Stimulated activated naive CD8-positive, alpha-beta T cell treated with anti-CD3 and anti-CD28 coated beads, Interleukin-15, Interleukin-2, amounts not matched to agents 100 ng/mL and 50 ng/mL, for 24 hours (primary cell): ENCODE data around the gene MAGI1.
"Not testable (repeated sequence)": the region's sequence is repeated elsewhere in the genome, so short reads cannot be mapped to it uniquely, and the experiment has no call there.

ENCODE experiments used
- H3K27ac Mint-ChIP-seq: one replicate; pipeline ENCODE4 v1.8.0; 2021; ENCODE audit warnings: mild to moderate bottlenecking, mixed read lengths
- H3K27me3 Mint-ChIP-seq: one replicate; pipeline ENCODE4 v1.8.0; 2021; ENCODE audit warnings: mixed read lengths
- H3K36me3 Mint-ChIP-seq: one replicate; pipeline ENCODE4 v1.8.0; 2021; ENCODE audit warnings: low read depth, mixed read lengths
- H3K4me1 Mint-ChIP-seq: one replicate; pipeline ENCODE4 v1.8.0; 2021; ENCODE audit warnings: low read depth, mixed read lengths
- H3K4me3 Mint-ChIP-seq: one replicate; pipeline ENCODE4 v1.8.0; 2021; ENCODE audit warnings: mild to moderate bottlenecking, mixed read lengths
- H3K9me3 Mint-ChIP-seq: one replicate; pipeline ENCODE4 v1.8.0; 2021; ENCODE audit warnings: mixed read lengths

MAGI1 gene

DNA sequence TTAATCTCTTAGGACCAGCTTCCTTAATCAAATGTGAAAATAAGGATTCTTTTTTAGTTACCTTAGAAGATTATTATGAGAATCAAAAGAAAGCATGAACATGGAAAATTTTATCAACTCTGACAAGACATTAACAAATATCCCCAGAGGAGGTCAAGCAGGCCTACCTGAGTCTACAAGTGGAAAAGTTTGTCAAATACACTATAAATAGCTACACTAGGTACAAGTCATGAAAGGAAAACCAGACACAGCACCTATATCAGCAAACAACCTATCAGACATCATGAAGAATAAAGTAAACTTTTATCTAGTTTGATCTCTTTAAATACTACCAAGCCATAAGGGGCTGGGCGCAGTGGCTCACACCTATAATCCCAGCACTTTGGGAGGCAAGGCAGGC is 126.1 kb downstream of the MAGI1 start:
- H3K36me3 Mint-ChIP-seq = no peaks in the 10 kb centered on the region
- H3K27me3 Mint-ChIP-seq = no peaks in the 10 kb centered on the region
- H3K27ac Mint-ChIP-seq = no peak overlapping the region
- no peak overlapping the region for H3K4me3 Mint-ChIP-seq
- H3K9me3 Mint-ChIP-seq = peaks cover 7% of the 10 kb centered on the region
- H3K4me1 Mint-ChIP-seq = no peaks in the 10 kb centered on the region

DNA sequence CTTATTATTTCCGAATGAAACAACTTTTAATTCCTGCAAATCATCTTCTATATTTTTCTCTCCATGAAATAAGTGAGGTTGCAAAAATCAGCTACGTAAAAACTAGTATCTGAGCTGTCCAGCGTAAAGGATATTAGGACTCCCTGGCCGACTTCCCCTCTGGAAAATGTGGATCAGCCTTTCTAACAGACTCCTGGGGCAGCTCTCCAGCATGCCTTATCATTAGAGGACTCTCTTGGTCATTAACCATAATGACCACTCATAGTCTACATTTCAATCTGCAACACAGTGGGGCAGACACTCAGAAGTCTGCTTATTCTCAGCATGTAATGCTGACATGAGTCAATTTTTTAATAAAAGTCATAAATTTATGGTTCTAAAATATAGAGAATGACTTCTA is 130.1 kb downstream of the MAGI1 start:
- H3K27me3 Mint-ChIP-seq = no peaks in the 10 kb centered on the region
- no peaks in the 10 kb centered on the region for H3K36me3 Mint-ChIP-seq
- H3K4me1 Mint-ChIP-seq = no peaks in the 10 kb centered on the region

DNA sequence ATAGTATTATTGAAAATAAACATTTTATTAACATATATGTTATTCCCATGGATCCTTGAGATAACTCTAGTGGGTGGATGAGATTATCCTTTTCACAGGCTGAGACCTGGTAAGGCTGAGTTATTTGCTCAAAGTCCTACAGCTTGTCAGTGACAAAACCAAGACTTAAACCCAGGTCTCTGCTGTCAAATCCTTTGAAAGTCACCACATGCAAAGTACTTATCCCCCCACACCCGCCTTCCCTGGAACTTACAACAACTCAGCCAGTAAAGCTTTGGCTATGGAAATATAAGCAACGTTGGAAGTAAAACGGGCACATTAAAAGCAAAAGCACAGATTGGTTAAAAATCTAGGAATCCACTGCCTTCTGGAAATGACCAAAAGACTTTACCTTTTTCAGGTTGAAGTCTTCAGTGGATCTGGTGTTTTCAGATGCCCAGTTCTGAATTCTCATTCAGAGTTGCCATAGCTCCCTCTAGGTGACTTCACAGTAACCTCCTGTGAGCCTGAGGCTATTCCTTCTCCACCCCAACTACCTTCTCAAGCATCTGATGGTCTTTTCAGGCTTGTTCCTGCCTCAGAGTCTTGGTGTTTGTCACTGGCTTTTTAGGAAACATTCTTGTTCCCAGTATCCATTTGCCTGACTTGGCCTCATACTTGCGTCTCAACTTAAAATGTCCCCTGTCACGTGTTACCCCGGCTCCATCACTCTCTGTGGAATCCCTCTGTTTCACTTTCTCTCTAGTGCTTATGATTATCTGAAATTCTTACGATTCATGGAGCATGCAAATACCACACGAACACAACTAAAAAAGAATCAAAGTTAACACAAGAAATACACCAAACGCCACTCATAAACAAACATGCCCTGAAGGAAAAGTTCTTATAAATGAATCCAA is 131.2 kb downstream of the MAGI1 start:
- H3K36me3 Mint-ChIP-seq = no peaks in the 10 kb centered on the region
- no peak overlapping the region for H3K27ac Mint-ChIP-seq
- H3K27me3 Mint-ChIP-seq = no peaks in the 10 kb centered on the region
- H3K4me3 Mint-ChIP-seq = no peak overlapping the region
- no peaks in the 10 kb centered on the region for H3K9me3 Mint-ChIP-seq
- H3K4me1 Mint-ChIP-seq = no peaks in the 10 kb centered on the region

More for the DNA sequence above, 130.1 kb downstream of the MAGI1 start:
- Mint-ChIP-seq H3K27ac (no peak overlapping the region), H3K9me3 (no peaks in the 10 kb centered on the region), H3K4me3 (no peak overlapping the region)

DNA sequence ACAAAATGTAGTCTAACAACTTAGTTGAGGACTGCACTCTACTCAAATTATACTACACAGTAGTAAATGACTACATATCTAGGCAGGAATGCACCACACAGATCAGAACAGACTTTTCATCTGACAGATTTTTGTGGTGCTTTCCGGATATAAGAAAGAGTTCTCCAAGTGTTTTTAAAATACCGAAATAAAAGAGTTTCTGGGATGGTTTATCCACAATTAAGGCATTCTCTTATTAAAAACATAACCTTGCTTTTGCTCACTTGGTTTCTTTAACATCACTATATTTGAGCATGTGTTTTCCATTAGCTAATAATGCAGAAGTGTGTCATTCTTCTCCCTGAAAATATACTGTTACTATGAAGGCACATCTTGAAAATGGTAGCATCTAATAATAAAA is 132.9 kb downstream of the MAGI1 start:
- Mint-ChIP-seq H3K9me3 (peaks cover 4% of the 10 kb centered on the region), H3K36me3 (no peaks in the 10 kb centered on the region), H3K4me1 (no peaks in the 10 kb centered on the region), H3K27me3 (no peaks in the 10 kb centered on the region), H3K4me3 (no peak overlapping the region), H3K27ac (no peak overlapping the region)

DNA sequence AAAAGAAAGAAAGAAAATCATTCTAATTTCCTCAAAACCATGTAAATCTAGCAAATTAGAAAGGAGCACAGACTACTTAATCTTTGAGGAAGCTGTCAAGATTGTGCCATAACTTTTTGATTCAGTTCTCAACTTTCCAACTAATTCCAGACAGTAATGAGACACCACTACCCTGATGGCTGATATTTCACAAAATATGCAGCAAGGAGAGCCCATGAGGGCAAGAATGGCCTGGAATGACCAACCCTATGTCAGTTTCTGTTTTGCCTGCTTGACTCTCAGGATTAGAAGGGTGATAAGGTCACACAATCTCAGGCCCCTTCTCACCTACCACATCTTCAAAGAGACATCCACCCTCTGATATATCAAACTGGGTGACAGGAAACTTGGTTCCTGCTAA is 134.7 kb downstream of the MAGI1 start:
- H3K27me3 Mint-ChIP-seq = no peaks in the 10 kb centered on the region

DNA sequence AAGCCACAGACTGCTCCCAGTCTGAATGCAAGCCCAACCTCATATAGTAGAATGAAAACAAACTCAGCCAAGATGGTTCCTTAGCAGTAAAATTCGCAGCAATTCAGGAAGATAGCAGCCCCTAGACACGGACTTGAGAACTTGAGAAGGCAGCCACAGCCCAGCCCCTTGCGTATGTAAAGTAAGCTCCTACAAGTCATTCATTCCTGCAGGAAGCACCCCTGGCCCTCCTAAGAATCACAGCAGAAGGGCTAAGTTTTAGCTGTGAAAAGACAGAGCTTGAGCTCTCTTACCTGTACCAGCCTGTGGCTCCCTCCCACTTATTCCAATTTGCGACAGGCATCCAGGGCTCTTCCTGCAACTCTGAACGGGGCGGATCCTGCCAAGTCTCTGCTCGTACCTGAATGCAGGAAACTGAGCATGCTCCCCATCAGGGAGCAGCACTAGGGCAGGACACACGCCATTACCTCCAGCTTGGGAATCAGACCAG is 136.4 kb downstream of the MAGI1 start:
- H3K4me1 Mint-ChIP-seq = no peaks in the 10 kb centered on the region
- no peak overlapping the region for H3K4me3 Mint-ChIP-seq
- no peaks in the 10 kb centered on the region for H3K27me3 Mint-ChIP-seq
- H3K27ac Mint-ChIP-seq = no peak overlapping the region
- H3K9me3 Mint-ChIP-seq = peaks cover 4% of the 10 kb centered on the region
- no peaks in the 10 kb centered on the region for H3K36me3 Mint-ChIP-seq

More for the DNA sequence above, 134.7 kb downstream of the MAGI1 start:
- Mint-ChIP-seq H3K36me3 (no peaks in the 10 kb centered on the region), H3K4me1 (no peaks in the 10 kb centered on the region), H3K4me3 (no peak overlapping the region), H3K27ac (no peak overlapping the region), H3K9me3 (peaks cover 4% of the 10 kb centered on the region)

DNA sequence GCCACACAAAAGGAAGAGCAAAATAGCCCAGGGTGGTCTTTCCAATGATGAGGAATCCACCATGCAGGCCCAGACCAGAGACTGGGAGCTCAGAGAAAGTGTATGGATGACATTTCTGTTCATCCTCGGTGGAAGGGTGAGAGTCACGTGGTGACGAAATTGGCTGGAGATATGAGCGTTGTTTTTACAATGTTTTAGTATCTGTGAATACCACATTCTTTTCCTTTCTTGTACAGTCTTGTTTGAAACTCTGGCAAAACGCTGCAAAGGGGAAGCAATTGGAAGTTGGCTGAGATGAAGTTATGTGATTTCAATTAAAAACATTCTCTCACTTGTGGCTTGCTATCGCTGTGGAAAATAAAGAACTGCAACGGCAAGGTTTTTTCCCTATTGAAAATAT is 137.5 kb downstream of the MAGI1 start:
- Mint-ChIP-seq H3K36me3 (no peaks in the 10 kb centered on the region), H3K9me3 (peaks cover 4% of the 10 kb centered on the region), H3K27ac (no peak overlapping the region), H3K27me3 (no peaks in the 10 kb centered on the region), H3K4me3 (no peak overlapping the region), H3K4me1 (no peaks in the 10 kb centered on the region)

DNA sequence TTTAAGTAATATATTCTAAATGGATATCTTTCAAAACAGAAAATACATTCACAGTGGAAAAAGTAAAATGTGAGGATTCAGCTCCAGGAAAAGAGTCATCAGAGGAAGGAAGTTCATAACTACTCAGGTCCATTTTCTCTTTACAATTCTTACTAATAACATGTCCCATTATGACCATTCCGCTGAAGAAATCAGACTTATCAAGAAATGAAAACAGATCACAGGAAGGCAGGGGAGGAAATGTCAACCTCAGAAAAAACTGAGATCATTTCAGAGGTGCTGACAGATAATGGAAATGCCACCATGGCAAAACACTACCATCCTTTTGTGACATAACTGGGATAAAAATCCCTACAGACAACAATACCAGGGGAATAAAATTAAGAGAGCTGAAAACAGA is 139.5 kb downstream of the MAGI1 start:
- Mint-ChIP-seq H3K36me3 (no peaks in the 10 kb centered on the region), H3K9me3 (peaks cover 8% of the 10 kb centered on the region), H3K4me1 (no peaks in the 10 kb centered on the region), H3K27me3 (no peaks in the 10 kb centered on the region), H3K4me3 (no peak overlapping the region), H3K27ac (no peak overlapping the region)

DNA sequence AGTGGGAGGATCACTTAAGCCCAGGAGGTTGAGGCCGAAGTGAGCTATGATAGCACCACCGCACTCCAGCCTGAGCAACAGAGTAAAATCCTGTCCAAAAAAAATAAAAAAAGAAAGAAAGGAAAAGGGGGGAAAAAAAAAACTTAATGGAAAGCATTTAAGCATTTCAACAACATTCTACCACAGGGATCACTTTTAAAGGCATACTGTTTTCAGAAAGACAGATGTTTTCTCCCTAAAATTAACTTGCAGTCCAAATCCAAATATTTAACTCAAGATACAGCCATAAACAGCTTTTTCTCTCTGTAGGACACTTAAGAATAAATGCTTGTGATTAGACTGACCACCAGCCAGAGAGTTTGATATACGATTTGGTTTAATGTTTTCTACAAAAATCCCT is 141.0 kb downstream of the MAGI1 start:
- H3K4me1 Mint-ChIP-seq = no peaks in the 10 kb centered on the region
- peaks cover 8% of the 10 kb centered on the region for H3K9me3 Mint-ChIP-seq
- no peak overlapping the region for H3K27ac Mint-ChIP-seq
- no peaks in the 10 kb centered on the region for H3K27me3 Mint-ChIP-seq
- H3K4me3 Mint-ChIP-seq = no peak overlapping the region
- H3K36me3 Mint-ChIP-seq = no peaks in the 10 kb centered on the region

DNA sequence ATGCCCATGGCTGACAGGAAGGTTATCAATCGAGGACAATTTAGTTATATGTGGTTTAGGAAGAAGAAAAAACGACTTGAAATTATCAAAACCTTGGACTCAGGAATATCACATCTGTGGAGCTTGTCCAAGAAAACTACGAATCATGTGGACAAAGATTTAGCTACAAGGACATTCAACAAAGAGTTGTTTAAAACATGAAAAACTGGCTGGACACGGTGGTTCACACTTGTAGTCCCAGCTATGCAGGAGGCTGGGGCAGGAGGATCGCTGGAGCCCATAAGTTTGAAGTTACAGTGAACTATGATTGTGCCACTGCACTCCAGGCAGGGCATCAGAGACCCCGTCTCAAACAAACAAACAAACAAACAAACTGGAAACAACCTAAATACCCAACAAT is 142.4 kb downstream of the MAGI1 start:
- H3K27ac Mint-ChIP-seq = no peak overlapping the region
- peaks cover 8% of the 10 kb centered on the region for H3K9me3 Mint-ChIP-seq
- no peaks in the 10 kb centered on the region for H3K36me3 Mint-ChIP-seq
- no peaks in the 10 kb centered on the region for H3K27me3 Mint-ChIP-seq
- H3K4me3 Mint-ChIP-seq = no peak overlapping the region
- no peaks in the 10 kb centered on the region for H3K4me1 Mint-ChIP-seq

DNA sequence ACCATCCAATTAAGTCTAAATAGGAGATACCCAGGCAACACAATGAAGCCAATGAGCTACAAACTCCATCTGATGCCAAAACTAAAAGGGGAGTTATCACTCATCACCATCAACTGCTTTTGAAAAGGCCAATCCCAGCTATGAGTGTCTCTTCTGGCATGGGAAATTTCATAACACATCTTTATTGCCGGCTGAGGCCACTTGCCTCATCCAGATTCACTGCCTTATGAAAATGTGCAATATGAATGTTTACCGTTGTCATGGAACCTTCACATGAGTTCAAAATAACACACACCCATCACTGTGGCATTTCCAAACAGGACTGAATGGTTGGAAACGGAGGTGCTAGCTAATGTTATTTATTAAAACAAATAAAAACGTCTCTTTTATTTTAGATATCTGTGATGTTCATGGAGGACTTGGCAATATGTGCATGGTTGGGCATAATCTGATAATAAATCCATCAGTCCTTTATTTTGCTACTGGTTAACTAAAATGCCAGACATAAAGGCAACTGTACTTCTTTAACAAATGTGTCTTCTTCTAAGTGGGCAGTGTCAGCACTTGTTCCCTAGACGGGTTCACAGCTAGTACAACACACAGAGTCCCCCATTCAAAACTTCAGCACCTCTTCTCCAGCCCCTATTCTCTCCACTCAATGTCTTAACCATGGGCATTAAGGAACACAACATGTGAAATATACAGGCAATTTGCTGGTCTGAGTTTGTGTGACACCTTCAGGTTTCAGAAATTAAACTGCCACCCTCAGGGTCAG is 143.9 kb downstream of the MAGI1 start:
- H3K4me1 Mint-ChIP-seq = no peaks in the 10 kb centered on the region
- no peak overlapping the region for H3K27ac Mint-ChIP-seq
- H3K4me3 Mint-ChIP-seq = no peak overlapping the region
- H3K27me3 Mint-ChIP-seq = no peaks in the 10 kb centered on the region
- H3K9me3 Mint-ChIP-seq = peaks cover 4% of the 10 kb centered on the region
- H3K36me3 Mint-ChIP-seq = no peaks in the 10 kb centered on the region

DNA sequence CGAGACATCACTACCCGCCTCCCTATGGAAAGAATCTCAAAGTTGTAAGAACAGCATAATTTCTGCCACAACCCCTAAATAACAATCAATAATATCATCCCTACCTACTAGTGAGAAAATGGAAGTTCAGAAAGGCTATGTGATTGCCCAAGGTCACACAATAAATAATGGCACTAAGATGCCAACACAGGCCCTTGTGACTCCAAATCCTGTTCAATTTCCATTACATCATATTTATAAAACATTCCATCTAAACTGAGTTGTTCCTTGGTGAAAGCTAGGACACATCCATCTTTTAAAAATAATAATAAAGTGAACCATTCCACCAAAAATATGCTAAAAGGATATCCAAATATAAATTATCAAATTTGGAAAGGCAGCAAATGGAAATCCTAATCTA is 144.6 kb downstream of the MAGI1 start:
- no peak overlapping the region for H3K27ac Mint-ChIP-seq
- H3K4me3 Mint-ChIP-seq = no peak overlapping the region
- H3K27me3 Mint-ChIP-seq = peaks cover 4% of the 10 kb centered on the region

DNA sequence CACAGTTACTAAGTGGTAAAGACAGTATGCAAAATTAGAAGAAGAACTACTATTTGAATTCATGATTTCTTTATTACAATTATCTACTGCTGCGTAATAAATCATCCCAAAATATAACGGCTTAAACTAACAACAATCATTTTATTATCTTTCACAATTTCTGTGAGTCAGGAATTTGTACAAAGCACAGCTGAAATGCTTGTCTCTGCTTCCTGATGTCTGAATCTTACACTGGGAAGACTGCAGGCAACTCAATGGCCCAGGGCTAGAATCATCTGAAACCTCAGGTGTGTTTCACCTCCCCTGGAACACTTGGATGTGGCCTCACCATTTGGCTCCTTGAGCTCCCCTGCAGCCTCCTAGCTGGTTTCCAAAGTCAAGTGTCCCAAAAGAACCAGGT is 145.1 kb downstream of the MAGI1 start:
- Mint-ChIP-seq H3K36me3 (no peaks in the 10 kb centered on the region), H3K27ac (no peak overlapping the region)

More for the DNA sequence above, 144.6 kb downstream of the MAGI1 start:
- no peaks in the 10 kb centered on the region for H3K4me1 Mint-ChIP-seq
- H3K36me3 Mint-ChIP-seq = no peaks in the 10 kb centered on the region
- peaks cover 4% of the 10 kb centered on the region for H3K9me3 Mint-ChIP-seq

DNA sequence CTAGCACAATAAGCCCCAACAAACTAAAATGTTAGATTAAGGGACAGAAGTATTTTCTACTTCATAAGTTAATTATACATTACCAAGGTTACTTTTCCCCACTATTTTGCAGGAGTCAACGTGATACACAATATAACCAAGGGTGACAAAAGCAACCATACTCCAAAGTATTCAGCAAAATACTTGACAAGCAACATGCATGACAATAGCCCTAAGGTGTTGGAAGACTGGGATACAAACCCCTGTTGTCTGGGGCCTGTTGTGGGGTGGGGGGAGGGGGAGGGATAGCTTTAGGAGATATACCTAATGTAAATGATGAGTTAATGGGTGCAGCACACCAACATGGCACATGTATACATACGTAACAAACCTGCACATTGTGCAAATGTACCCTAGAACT is 147.2 kb downstream of the MAGI1 start:
- not testable (repeated sequence) for H3K4me3 Mint-ChIP-seq, H3K4me1 Mint-ChIP-seq

More for the DNA sequence above, 145.1 kb downstream of the MAGI1 start:
- Mint-ChIP-seq H3K27me3 (peaks cover 4% of the 10 kb centered on the region), H3K9me3 (peaks cover 4% of the 10 kb centered on the region), H3K4me1 (no peaks in the 10 kb centered on the region), H3K4me3 (no peak overlapping the region)

DNA sequence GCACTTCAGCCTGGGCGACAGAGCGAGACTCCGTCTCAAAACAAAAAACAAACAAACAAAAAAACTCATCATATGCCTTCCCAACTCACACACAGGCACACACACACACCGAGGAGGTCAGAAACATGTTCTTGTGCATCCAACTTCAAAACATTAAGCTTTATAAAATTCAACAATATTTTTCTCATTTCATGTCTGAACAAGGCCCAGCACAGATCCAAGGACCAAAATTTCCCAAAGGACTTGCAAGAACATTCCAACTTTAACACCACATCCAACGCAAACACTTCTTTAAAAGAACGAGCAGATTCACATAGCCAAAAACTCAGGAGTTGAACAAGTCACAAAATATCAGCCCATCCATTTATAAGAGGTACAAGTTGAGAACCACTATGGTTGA is 148.4 kb downstream of the MAGI1 start:
- no peaks in the 10 kb centered on the region for H3K36me3 Mint-ChIP-seq
- no peak overlapping the region for H3K27ac Mint-ChIP-seq
- H3K4me3 Mint-ChIP-seq = no peak overlapping the region
- H3K27me3 Mint-ChIP-seq = peaks cover 4% of the 10 kb centered on the region
- H3K4me1 Mint-ChIP-seq = no peaks in the 10 kb centered on the region
- peaks cover 3% of the 10 kb centered on the region for H3K9me3 Mint-ChIP-seq

More for the DNA sequence above, 147.2 kb downstream of the MAGI1 start:
- H3K27me3 Mint-ChIP-seq, H3K27ac Mint-ChIP-seq, H3K36me3 Mint-ChIP-seq, H3K9me3 Mint-ChIP-seq: not testable (repeated sequence)
